Upper lobe of left lung (tissue), 4 donors: ENCODE data around the gene CLN6.

Source experiments
- EP300 ChIP-seq, 4 donors: sonication (generic); formaldehyde crosslinking; IDR thresholded peaks; one replicate each; pipeline ENCODE4 v1.5.1; 2017; ENCODE audit warnings: antibody characterized with exemption in 4 of 4, control low read depth in 2 of 4
- POLR2A ChIP-seq, 4 donors: fragments of 450-650 bp; IDR thresholded peaks; one replicate each; pipeline ENCODE4 v1.5.1; 2016 to 2017; ENCODE audit warnings: antibody characterized with exemption in 4 of 4, mild to moderate bottlenecking in 2 of 4
- TF ChIP-seq, protein P1 (sequence below), 6 experiments: fragments of 450-650 bp in 4 of 6; fragments of 200-600 bp in 2 of 6; sonication (generic) in 2 of 6; IDR thresholded peaks; one replicate each; pipeline ENCODE4 v1.5.1; 2016 to 2019; ENCODE audit warnings: antibody characterized with exemption in 6 of 6

DNA sequence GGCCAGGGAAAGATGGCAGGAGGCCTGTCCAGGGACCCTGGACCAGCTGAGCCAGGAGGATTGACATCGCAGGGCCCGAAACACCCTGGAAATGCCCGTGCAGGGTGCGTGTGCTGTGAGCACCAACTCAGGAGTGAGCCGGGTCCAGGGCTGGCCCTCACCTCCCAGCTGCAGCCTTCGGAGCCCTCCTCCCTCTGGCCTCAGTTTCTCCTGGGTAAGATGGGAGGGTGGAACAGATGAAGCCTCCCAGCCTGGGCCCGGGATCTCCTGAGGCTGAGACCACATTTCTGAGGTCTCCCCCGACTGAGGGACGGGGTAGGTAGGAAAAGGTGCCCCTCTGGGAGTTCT, 19.1 kb downstream of the CLN6 start:
- TF ChIP-seq, protein P1, sequence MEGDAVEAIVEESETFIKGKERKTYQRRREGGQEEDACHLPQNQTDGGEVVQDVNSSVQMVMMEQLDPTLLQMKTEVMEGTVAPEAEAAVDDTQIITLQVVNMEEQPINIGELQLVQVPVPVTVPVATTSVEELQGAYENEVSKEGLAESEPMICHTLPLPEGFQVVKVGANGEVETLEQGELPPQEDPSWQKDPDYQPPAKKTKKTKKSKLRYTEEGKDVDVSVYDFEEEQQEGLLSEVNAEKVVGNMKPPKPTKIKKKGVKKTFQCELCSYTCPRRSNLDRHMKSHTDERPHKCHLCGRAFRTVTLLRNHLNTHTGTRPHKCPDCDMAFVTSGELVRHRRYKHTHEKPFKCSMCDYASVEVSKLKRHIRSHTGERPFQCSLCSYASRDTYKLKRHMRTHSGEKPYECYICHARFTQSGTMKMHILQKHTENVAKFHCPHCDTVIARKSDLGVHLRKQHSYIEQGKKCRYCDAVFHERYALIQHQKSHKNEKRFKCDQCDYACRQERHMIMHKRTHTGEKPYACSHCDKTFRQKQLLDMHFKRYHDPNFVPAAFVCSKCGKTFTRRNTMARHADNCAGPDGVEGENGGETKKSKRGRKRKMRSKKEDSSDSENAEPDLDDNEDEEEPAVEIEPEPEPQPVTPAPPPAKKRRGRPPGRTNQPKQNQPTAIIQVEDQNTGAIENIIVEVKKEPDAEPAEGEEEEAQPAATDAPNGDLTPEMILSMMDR (IDR thresholded peaks at IDR 0.05) = no peak
- TF ChIP-seq POLR2A (IDR thresholded peaks at IDR 0.05) = no peak
- TF ChIP-seq EP300 (IDR thresholded peaks at IDR 0.05) = no peak
